ENCODE data around the gene CYP27A1.

- no peak for TF ChIP-seq TOX (CRISPR knock-in tag; IDR thresholded peaks at IDR 0.05; ENCODE audit: borderline replicate concordance)
- no peak for TF ChIP-seq CREB5 (CRISPR knock-in tag; IDR thresholded peaks at IDR 0.05; ENCODE audit: low read depth)
- TF ChIP-seq ZFP30 (CRISPR knock-in tag; IDR thresholded peaks at IDR 0.05) = no peak
- no peak for TF ChIP-seq TCF4 (CRISPR knock-in tag; IDR thresholded peaks at IDR 0.05; ENCODE audit: borderline replicate concordance)
- no peak for TF ChIP-seq POU6F1 (CRISPR knock-in tag; IDR thresholded peaks at IDR 0.05; ENCODE audit: borderline replicate concordance, low read depth)
- TF ChIP-seq RARB (CRISPR knock-in tag; IDR thresholded peaks at IDR 0.05) = no peak
- no peak for TF ChIP-seq SNAI2 (CRISPR knock-in tag; IDR thresholded peaks at IDR 0.05)
- no peak for TF ChIP-seq CSDC2 (CRISPR knock-in tag; IDR thresholded peaks at IDR 0.05)
- TF ChIP-seq ZNF8 (CRISPR knock-in tag; IDR thresholded peaks at IDR 0.05) = no peak
- TF ChIP-seq ZC3H10 (CRISPR knock-in tag; IDR thresholded peaks at IDR 0.05) = no peak
- TF ChIP-seq ZNF70 (CRISPR knock-in tag; IDR thresholded peaks at IDR 0.05) = no peak
- TF ChIP-seq ZFP3 (CRISPR knock-in tag; IDR thresholded peaks at IDR 0.05) = no peak
- no peak for TF ChIP-seq PATZ1 (CRISPR knock-in tag; IDR thresholded peaks at IDR 0.05; ENCODE audit: borderline replicate concordance)
Observed at GRCh38 chr2:218785103-218785502, 3.2 kb downstream of the CYP27A1 start.

Data from SK-N-SH treated with all-trans-retinoic acid at 6 μM for 48 hours (cell line).